Type B pancreatic cell (in vitro differentiated cells): Measurements from ENCODE around the gene TEKT5. TPM values are rescaled to one million over a fixed set of nuclear protein-coding genes. Genes with fewer than 3 reads are reported as not detected.

ENCODE experiments used
- DNase-seq: peaks from one replicate; pipeline ENCODE4 v3.0.0; 2021; ENCODE audit warnings: mixed read lengths; ENCODE audit not compliant: unreplicated experiment; ENCODE audit errors: extremely low spot score
- H3K27ac Mint-ChIP-seq: 2 replicates; pipeline ENCODE4 v1.8.0; 2021; ENCODE audit warnings: mild to moderate bottlenecking, mixed read lengths
- H3K27me3 Mint-ChIP-seq: 2 replicates; pipeline ENCODE4 v1.8.0; 2021; ENCODE audit warnings: mixed read lengths
- H3K36me3 Mint-ChIP-seq: 2 replicates; pipeline ENCODE4 v1.8.0; 2021; ENCODE audit warnings: mixed read lengths
- H3K4me1 Mint-ChIP-seq: one replicate; pipeline ENCODE4 v1.8.0; 2021; ENCODE audit warnings: mixed read lengths; ENCODE audit not compliant: unreplicated experiment
- H3K4me3 Mint-ChIP-seq: 2 replicates; pipeline ENCODE4 v1.8.0; 2021; ENCODE audit warnings: mild to moderate bottlenecking, mixed read lengths
- H3K9me3 Mint-ChIP-seq: 2 replicates; pipeline ENCODE4 v1.8.0; 2021; ENCODE audit warnings: mixed read lengths
- CTCF ChIP-seq: fragments of 200-600 bp; sonication (generic); conservative IDR thresholded peaks from 2 replicates; pipeline ENCODE4 v1.5.0; 2021; ENCODE audit warnings: antibody characterized with exemption, mild to moderate bottlenecking
- total RNA-seq: library from RNA; stranded (reverse); gene quantifications from 2 replicates; pipeline ENCODE4 v1.2.1, GENCODE V29; 2021; ENCODE audit warnings: low replicate concordance

Gene TEKT5
- total RNA-seq, 1 donor from 2014 or later = 0.41 TPM

- Mint-ChIP-seq H3K27ac (no peak overlapping the region), H3K4me1 (peaks cover under 1% of the 10 kb centered on the region), H3K27me3 (peaks cover 2% of the 10 kb centered on the region), H3K4me3 (no peak overlapping the region), H3K36me3 (no peaks in the 10 kb centered on the region), H3K9me3 (no peaks in the 10 kb centered on the region)
- TF ChIP-seq CTCF = no peak
- no peak for DNase-seq
These were observed 46.9 kb downstream of the TEKT5 start for GRCh38 chr16:10647721-10648296.

GRCh38 chr16:10647264-10647720 is 47.4 kb downstream of the TEKT5 start:
- Mint-ChIP-seq H3K4me1 (peaks cover 5% of the 10 kb centered on the region), H3K36me3 (no peaks in the 10 kb centered on the region), H3K9me3 (no peaks in the 10 kb centered on the region), H3K27ac (no peak overlapping the region), H3K4me3 (no peak overlapping the region), H3K27me3 (no peaks in the 10 kb centered on the region)
- no peak for DNase-seq
- TF ChIP-seq CTCF = no peak

- no peaks in the 10 kb centered on the region for H3K36me3 Mint-ChIP-seq
- H3K4me1 Mint-ChIP-seq = peaks cover 10% of the 10 kb centered on the region
- no peak overlapping the region for H3K27ac Mint-ChIP-seq
- H3K4me3 Mint-ChIP-seq = no peak overlapping the region
- DNase-seq = no peak
- H3K27me3 Mint-ChIP-seq = peaks cover 3% of the 10 kb centered on the region
- no peak for TF ChIP-seq CTCF
- H3K9me3 Mint-ChIP-seq = no peaks in the 10 kb centered on the region
These were observed 48.0 kb downstream of the TEKT5 start for GRCh38 chr16:10646581-10647263.

- H3K4me1 Mint-ChIP-seq = peaks cover 10% of the 10 kb centered on the region
- H3K36me3 Mint-ChIP-seq = no peaks in the 10 kb centered on the region
- no peak overlapping the region for H3K27ac Mint-ChIP-seq
- TF ChIP-seq CTCF = no peak
- no peaks in the 10 kb centered on the region for H3K9me3 Mint-ChIP-seq
- H3K4me3 Mint-ChIP-seq = no peak overlapping the region
- peaks cover 3% of the 10 kb centered on the region for H3K27me3 Mint-ChIP-seq
- DNase-seq = no peak
These were observed 48.5 kb downstream of the TEKT5 start for GRCh38 chr16:10646228-10646580.

- H3K27ac Mint-ChIP-seq = no peak overlapping the region
- DNase-seq = no peak
- H3K4me1 Mint-ChIP-seq = peaks cover 10% of the 10 kb centered on the region
- H3K4me3 Mint-ChIP-seq = no peak overlapping the region
- TF ChIP-seq CTCF = no peak
- H3K9me3 Mint-ChIP-seq = no peaks in the 10 kb centered on the region
- H3K36me3 Mint-ChIP-seq = no peaks in the 10 kb centered on the region
- H3K27me3 Mint-ChIP-seq = peaks cover 3% of the 10 kb centered on the region
These were observed 50.6 kb downstream of the TEKT5 start for GRCh38 chr16:10644092-10644491.
